Stomach (tissue), 9 donors: ENCODE results near the gene GPI. TPM values are rescaled to one million over a fixed set of nuclear protein-coding genes. Genes with fewer than 3 reads are reported as not detected.

Source experiments
- DNase-seq, 2 donors: peaks; one replicate each; pipeline versions ENCODE4 v3.0.0 to v3.0.0-alpha.2; 2013 to 2019
- H3K27ac ChIP-seq, 5 donors: fragments of 200-600 bp in 4 of 5; sonication (generic) in 4 of 5; one replicate each; pipeline ENCODE4 v1.5.1; 2013 to 2019; ENCODE audit warnings: mild to moderate bottlenecking in 1 of 5, moderate library complexity in 1 of 5
- H3K27me3 ChIP-seq, 3 donors: fragments of 200-600 bp; sonication (generic); one replicate each; pipeline ENCODE4 v1.5.1; 2017 to 2019; ENCODE audit warnings: mixed run types in 1 of 3
- H3K36me3 ChIP-seq, 4 donors: fragments of 200-600 bp; sonication (generic); 1 replicate in 3 of 4; 2 replicates in 1 of 4; pipeline ENCODE4 v1.5.1; 2016 to 2019
- H3K4me1 ChIP-seq, 4 donors: fragments of 200-600 bp; sonication (generic); one replicate each; pipeline ENCODE4 v1.5.1; 2016 to 2019
- H3K4me3 ChIP-seq, 4 donors: fragments of 200-600 bp; sonication (generic) in 3 of 4; one replicate each; pipeline ENCODE4 v1.5.1; 2016 to 2019; ENCODE audit warnings: mild to moderate bottlenecking in 1 of 4
- H3K9me3 ChIP-seq, 4 donors: fragments of 200-600 bp; sonication (generic); one replicate each; pipeline ENCODE4 v1.5.1; 2016 to 2019
- EP300 ChIP-seq: sonication (generic); formaldehyde crosslinking; IDR thresholded peaks from one replicate; pipeline ENCODE4 v1.6.1; 2017; ENCODE audit warnings: antibody characterized with exemption
- POLR2A ChIP-seq, 4 donors: fragments of 450-650 bp; IDR thresholded peaks; one replicate each; pipeline ENCODE4 v1.6.1; 2016; ENCODE audit warnings: antibody characterized with exemption in 4 of 4, control low read depth in 2 of 4, mild to moderate bottlenecking in 1 of 4, moderate library complexity in 1 of 4
- POLR2AphosphoS5 ChIP-seq, 3 donors: sonication (generic); formaldehyde crosslinking; IDR thresholded peaks; one replicate each; pipeline ENCODE4 v1.6.1; 2016; ENCODE audit warnings: antibody characterized with exemption in 3 of 3
- WGBS, 5 donors: extraction: QIAGEN DNeasy Blood & Tissue Kit in 3 of 5; methylation state at CpG; one replicate each; pipeline versions ENCODE4 v1.1.5 to v1.1.7; 2013 to 2018; 5-methylcytosine and 5-hydroxymethylcytosine counted together
- intact Hi-C: fragments of 100-400 bp; cut with DNase I; formaldehyde crosslinking; loops from one replicate; pipeline ENCODE4 v1.15.1; 2023; ENCODE audit warnings: low total_unique reads
- polyA plus RNA-seq, 3 donors: library from polyadenylated mRNA; stranded (reverse); fragments of 200-250 nt; gene quantifications; one replicate each; pipeline ENCODE4 v1.2.3, GENCODE V29; 2013
- total RNA-seq, 5 donors: library from RNA; depleted of rRNA; stranded (reverse); fragments of >200 nt; gene quantifications; one replicate each; pipeline versions ENCODE4 v1.1.0 to v1.2.3, GENCODE V29; 2014 to 2016
- TF ChIP-seq, protein P1 (sequence below), 7 experiments: fragments of 450-650 bp in 4 of 7; fragments of 200-600 bp in 3 of 7; sonication (generic) in 3 of 7; IDR thresholded peaks; one replicate each; pipeline ENCODE4 v1.5.1; 2016 to 2019; ENCODE audit warnings: antibody characterized with exemption in 7 of 7, control low read depth in 2 of 7, mild to moderate bottlenecking in 1 of 7
- donor health status: healthy with polysubstance abuse.
- donor health status: Bipolar disorder and iron deficiency.
- donor health status: healthy.

Gene GPI
- total and polyA plus RNA-seq, 8 donors, result 66.1 to 306 (median 98.3) TPM

GRCh38 chr19:34408411-34408810 lies 43.4 kb downstream of the GPI start:
- WGBS, 5 donors, result 75 to 86% (median 82%) methylated on average over 6 to 8 of the region's 8 CpGs
- H3K27ac ChIP-seq, result no peak overlapping the region
- peaks cover 4 to 45% (median 36%) of the 10 kb centered on the region in 4 donors for H3K36me3 ChIP-seq
- H3K4me3 ChIP-seq, result no peak overlapping the region
- H3K4me1 ChIP-seq, result peaks cover 5 to 28% (median 18%) of the 10 kb centered on the region in 4 donors
- intact Hi-C loops, result no loop called here
- DNase-seq, result no peak
- no peaks in the 10 kb centered on the region for H3K27me3 ChIP-seq
- no peak for TF ChIP-seq EP300
- TF ChIP-seq, protein P1, sequence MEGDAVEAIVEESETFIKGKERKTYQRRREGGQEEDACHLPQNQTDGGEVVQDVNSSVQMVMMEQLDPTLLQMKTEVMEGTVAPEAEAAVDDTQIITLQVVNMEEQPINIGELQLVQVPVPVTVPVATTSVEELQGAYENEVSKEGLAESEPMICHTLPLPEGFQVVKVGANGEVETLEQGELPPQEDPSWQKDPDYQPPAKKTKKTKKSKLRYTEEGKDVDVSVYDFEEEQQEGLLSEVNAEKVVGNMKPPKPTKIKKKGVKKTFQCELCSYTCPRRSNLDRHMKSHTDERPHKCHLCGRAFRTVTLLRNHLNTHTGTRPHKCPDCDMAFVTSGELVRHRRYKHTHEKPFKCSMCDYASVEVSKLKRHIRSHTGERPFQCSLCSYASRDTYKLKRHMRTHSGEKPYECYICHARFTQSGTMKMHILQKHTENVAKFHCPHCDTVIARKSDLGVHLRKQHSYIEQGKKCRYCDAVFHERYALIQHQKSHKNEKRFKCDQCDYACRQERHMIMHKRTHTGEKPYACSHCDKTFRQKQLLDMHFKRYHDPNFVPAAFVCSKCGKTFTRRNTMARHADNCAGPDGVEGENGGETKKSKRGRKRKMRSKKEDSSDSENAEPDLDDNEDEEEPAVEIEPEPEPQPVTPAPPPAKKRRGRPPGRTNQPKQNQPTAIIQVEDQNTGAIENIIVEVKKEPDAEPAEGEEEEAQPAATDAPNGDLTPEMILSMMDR (IDR thresholded peaks at IDR 0.05), result no peak
- TF ChIP-seq POLR2A (IDR thresholded peaks at IDR 0.05), result no peak
- no peak for TF ChIP-seq POLR2AphosphoS5 (IDR thresholded peaks at IDR 0.05)
- H3K9me3 ChIP-seq, result no peaks in the 10 kb centered on the region

DNA sequence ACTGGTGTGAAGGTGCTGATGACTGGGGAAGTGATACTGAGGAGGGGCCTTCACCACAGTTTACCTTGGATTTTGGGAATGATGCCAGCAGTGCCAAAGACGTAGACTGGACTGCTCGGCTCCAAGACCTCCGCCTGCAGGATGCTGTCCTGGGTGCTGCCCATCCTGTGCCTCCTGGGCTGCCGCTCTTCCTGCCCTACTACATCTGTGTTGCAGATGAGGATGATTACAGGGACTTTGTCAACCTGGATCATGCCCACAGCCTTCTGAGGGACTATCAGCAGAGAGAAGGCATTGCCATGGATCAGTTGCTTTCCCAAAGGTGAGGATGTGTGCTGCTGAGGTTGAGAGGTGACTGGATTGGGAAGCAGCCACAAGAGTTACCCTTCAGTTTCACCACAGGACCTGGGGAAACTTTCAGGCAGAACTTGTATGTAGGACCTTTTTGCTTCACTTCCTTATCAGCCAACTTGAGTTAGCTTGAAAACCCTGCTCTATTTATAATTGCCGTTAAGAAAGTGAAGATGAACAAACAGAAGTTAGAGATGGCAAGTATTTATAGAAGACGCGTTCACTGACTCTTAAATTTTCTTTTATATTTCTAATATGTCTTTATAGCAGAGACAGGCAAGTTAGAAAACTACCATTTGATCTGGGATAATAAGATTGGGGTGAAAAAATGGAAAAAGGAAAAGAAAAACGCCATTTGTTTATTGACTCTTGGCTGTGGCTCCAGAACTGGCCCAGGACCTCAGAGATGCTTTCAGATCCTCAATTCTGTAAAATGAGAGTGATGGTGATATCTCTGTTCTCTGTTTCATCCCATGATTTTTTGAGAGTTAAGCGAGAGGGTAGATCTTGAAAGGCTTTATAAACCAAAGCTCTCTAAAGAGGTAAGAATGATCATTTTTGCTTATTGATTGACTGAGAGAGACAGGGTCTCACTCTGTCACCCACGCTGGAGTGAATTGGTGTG lies 44.5 kb downstream of the GPI start:
- no peaks in the 10 kb centered on the region for H3K9me3 ChIP-seq
- intact Hi-C loops, result no loop called here
- H3K4me1 ChIP-seq, result peaks cover 0 to 21% (median 14%) of the 10 kb centered on the region in 4 donors
- TF ChIP-seq, protein P1 (IDR thresholded peaks at IDR 0.05), result no peak
- TF ChIP-seq POLR2A (IDR thresholded peaks at IDR 0.05) (no peak), EP300 (no peak), POLR2AphosphoS5 (IDR thresholded peaks at IDR 0.05) (no peak)
- no peak overlapping the region for H3K4me3 ChIP-seq
- no peak overlapping the region for H3K27ac ChIP-seq
- no peaks in the 10 kb centered on the region for H3K27me3 ChIP-seq
- no peak for DNase-seq
- peaks cover 10 to 55% (median 46%) of the 10 kb centered on the region in 4 donors for H3K36me3 ChIP-seq
- WGBS, 5 donors, result 75 to 86% (median 80%) methylated on average over 9 to 10 of the region's 10 CpGs

DNA sequence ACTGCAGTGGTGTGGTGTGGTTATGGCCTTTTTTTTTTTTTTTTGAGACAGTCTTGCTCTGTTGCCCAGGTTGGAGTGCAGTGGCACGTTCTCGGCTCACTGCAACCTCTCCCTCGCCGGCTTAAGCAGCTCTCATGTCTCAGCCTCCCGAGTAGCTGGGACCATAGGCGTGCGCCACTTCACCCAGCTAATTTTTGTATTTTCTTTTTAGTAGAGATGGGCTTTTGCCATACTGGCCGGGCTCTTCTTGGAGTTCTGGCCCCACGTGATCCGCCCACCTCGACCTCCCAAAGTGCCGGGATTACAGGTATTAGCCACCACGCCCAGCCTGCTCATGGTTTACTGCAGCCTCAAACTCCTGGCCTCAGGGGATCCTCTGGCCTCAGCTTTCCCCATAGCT lies 46.2 kb downstream of the GPI start:
- no peaks in the 10 kb centered on the region for H3K9me3 ChIP-seq
- no peaks in the 10 kb centered on the region for H3K27me3 ChIP-seq
- H3K27ac ChIP-seq, result no peak overlapping the region
- peaks cover 25 to 73% (median 64%) of the 10 kb centered on the region in 4 donors for H3K36me3 ChIP-seq
- TF ChIP-seq, protein P1 (IDR thresholded peaks at IDR 0.05), result no peak
- TF ChIP-seq EP300, result no peak
- no peak for TF ChIP-seq POLR2AphosphoS5 (IDR thresholded peaks at IDR 0.05)
- TF ChIP-seq POLR2A (IDR thresholded peaks at IDR 0.05), result no peak
- intact Hi-C loops, result no loop called here
- peaks cover 0 to 4% (median 0%) of the 10 kb centered on the region in 4 donors for H3K4me1 ChIP-seq
- 96 to 99% (median 98%) methylated on average over 13 of the region's 13 CpGs for WGBS, 5 donors
- DNase-seq, result no peak
- H3K4me3 ChIP-seq, result no peak overlapping the region

GRCh38 chr19:34416021-34416545 lies 51.1 kb downstream of the GPI start:
- 91 to 96% (median 95%) methylated on average over 7 of the region's 7 CpGs for WGBS, 5 donors
- Histone ChIP-seq H3K4me3 (no peak overlapping the region), H3K4me1 (no peaks in the 10 kb centered on the region), H3K27ac (no peak overlapping the region), H3K9me3 (no peaks in the 10 kb centered on the region), H3K36me3 (peaks cover 26 to 85% (median 68%) of the 10 kb centered on the region in 4 donors), H3K27me3 (no peaks in the 10 kb centered on the region)
- intact Hi-C loops, result no loop called here
- no peak for DNase-seq
- no peak for TF ChIP-seq EP300
- no peak for TF ChIP-seq POLR2AphosphoS5 (IDR thresholded peaks at IDR 0.05)
- TF ChIP-seq, protein P1 (IDR thresholded peaks at IDR 0.05), result no peak
- no peak for TF ChIP-seq POLR2A (IDR thresholded peaks at IDR 0.05)
